Measurements from ENCODE around the gene TRIO. TPM values are rescaled to one million over a fixed set of nuclear protein-coding genes. Genes with fewer than 3 reads are reported as not detected.

Gene TRIO
- total RNA-seq, 1 experiment from 2014 or later = 68.4 TPM

DNA sequence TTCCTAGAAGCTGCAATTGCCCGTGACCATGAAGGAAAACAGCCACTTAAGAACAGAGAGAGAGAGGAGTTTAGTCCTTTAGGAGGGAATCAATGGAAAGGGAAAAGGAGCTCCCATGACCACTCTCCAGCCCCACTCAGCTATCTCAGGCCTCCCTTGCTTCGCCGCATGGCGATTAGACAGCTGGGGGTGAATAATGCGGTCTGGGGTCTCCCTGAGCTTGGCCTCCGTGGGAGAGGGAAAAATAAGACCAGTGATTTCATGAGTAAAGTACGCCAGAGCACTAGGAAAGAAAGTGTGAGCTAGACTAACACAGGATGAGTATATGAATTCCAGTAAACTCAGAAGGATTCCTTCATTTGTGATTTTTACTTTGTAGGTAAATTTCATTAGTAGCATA, 180.3 kb downstream of the TRIO start (continued):
- TF ChIP-seq EZH2 (IDR thresholded peaks at IDR 0.05) (no peak), SRF (IDR thresholded peaks at IDR 0.05; ENCODE audit: low read depth) (no peak), CBX3 (IDR thresholded peaks at IDR 0.05; ENCODE audit: low read depth) (no peak)
- TF ChIP-seq, protein P1, sequence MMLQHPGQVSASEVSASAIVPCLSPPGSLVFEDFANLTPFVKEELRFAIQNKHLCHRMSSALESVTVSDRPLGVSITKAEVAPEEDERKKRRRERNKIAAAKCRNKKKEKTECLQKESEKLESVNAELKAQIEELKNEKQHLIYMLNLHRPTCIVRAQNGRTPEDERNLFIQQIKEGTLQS (IDR thresholded peaks at IDR 0.05) = no peak

- CTCF ChIA-PET = no interaction called here
- DNase-seq (ENCODE audit: low read depth, low spot score) (no peak), ATAC-seq (no peak)
- no peaks in the 10 kb centered on the region for H3K27me3 ChIP-seq (ENCODE audit: insufficient read depth, low read length)
- POLR2A ChIA-PET = no interaction called here
- H3K4me1 ChIP-seq (ENCODE audit: control insufficient read depth in 1 of 2, insufficient read depth in 2 of 2, low read length in 2 of 2) = no peaks in the 10 kb centered on the region
- no peak overlapping the region for H2AFZ ChIP-seq (ENCODE audit: low read depth, low read length, poor library complexity, severe bottlenecking)
- no TSS peak for BruUV-seq (replicated peaks)
- peaks cover 8% of the 10 kb centered on the region; the same call in 1 of the 2 replicates for H3K79me2 ChIP-seq (ENCODE audit: insufficient read depth, low read length)
- no peak overlapping the region for H3K4me3 ChIP-seq (replicated peaks in 1 of 2; ENCODE audit: low read depth in 1 of 2, low read length in 2 of 2)
- H3K9ac ChIP-seq (ENCODE audit: low read length) = no peak overlapping the region
- peaks cover 0 to 5% of the 10 kb centered on the region in 2 experiments; a peak in 2 of 4 replicates for H3K36me3 ChIP-seq (ENCODE audit: control insufficient read depth in 1 of 2, insufficient read depth in 2 of 2, low read length in 2 of 2)
- no peaks in the 10 kb centered on the region; the same call in 1 of the 2 replicates for H4K20me1 ChIP-seq (ENCODE audit: insufficient read depth)
- H3K27ac ChIP-seq (ENCODE audit: low read depth, low read length) = no peak overlapping the region
- RAD21 ChIA-PET (ENCODE audit: low non-redundant PET in 1 of 2, low total read pairs in 2 of 2, uncharacterized antibody in 2 of 2, unreplicated experiment in 2 of 2) = no interaction called here
- H3K9me2 ChIP-seq (ENCODE audit: insufficient read depth) = no peaks in the 10 kb centered on the region
- H3K4me2 ChIP-seq (ENCODE audit: low read length) = no peak overlapping the region
- intact Hi-C loops (cut with micrococcal nuclease) = no loop called here
- H3K9me3 ChIP-seq (ENCODE audit: control insufficient read depth in 1 of 2, insufficient read depth in 1 of 2, low read depth in 1 of 2, low read length in 2 of 2) = no peaks in the 10 kb centered on the region
- TF ChIP-seq ZNF274 (IDR thresholded peaks at IDR 0.05; ENCODE audit: low read depth, low read length) (no peak), SRF (IDR thresholded peaks at IDR 0.05; ENCODE audit: low read depth) (no peak), POLR2A (IDR thresholded peaks at IDR 0.05; ENCODE audit: borderline replicate concordance, extremely low read depth, insufficient read depth, insufficient read length) (no peak), SIN3A (IDR thresholded peaks at IDR 0.05; ENCODE audit: low read depth) (no peak), ZBTB33 (IDR thresholded peaks at IDR 0.05; ENCODE audit: extremely low read depth, insufficient replicate concordance, low read length) (no peak), CBX3 (IDR thresholded peaks at IDR 0.05; ENCODE audit: low read depth) (no peak), RAD21 (IDR thresholded peaks at IDR 0.05; ENCODE audit: low read depth) (no peak), FOSL1 (IDR thresholded peaks at IDR 0.05; ENCODE audit: low read depth) (no peak), YY1 (IDR thresholded peaks at IDR 0.05; ENCODE audit: extremely low read depth, insufficient replicate concordance, low read depth, low read length) (no peak), TCF7L2 (IDR thresholded peaks at IDR 0.05; ENCODE audit: borderline replicate concordance, extremely low read depth, insufficient read depth, insufficient read length) (no peak), CEBPB (IDR thresholded peaks at IDR 0.05; ENCODE audit: low read depth) (no peak), POLR2AphosphoS5 (IDR thresholded peaks at IDR 0.05; ENCODE audit: low read depth, low read length) (no peak)
- TF ChIP-seq, protein P2, sequence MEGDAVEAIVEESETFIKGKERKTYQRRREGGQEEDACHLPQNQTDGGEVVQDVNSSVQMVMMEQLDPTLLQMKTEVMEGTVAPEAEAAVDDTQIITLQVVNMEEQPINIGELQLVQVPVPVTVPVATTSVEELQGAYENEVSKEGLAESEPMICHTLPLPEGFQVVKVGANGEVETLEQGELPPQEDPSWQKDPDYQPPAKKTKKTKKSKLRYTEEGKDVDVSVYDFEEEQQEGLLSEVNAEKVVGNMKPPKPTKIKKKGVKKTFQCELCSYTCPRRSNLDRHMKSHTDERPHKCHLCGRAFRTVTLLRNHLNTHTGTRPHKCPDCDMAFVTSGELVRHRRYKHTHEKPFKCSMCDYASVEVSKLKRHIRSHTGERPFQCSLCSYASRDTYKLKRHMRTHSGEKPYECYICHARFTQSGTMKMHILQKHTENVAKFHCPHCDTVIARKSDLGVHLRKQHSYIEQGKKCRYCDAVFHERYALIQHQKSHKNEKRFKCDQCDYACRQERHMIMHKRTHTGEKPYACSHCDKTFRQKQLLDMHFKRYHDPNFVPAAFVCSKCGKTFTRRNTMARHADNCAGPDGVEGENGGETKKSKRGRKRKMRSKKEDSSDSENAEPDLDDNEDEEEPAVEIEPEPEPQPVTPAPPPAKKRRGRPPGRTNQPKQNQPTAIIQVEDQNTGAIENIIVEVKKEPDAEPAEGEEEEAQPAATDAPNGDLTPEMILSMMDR (IDR thresholded peaks at IDR 0.05 in 2 of 3, conservative IDR thresholded peaks at IDR 0.05 in 1 of 3; ENCODE audit: borderline replicate concordance in 1 of 3, insufficient read depth in 1 of 3, low read depth in 2 of 3, low read length in 2 of 3) = no peak
Measured at GRCh38 chr5:14325369-14325768, 182.2 kb downstream of the TRIO start.

Data from HCT116 (cell line).